SU-DHL-6 (cell line): Measurements from ENCODE around the gene LPCAT3.

Experiments used
- H2AFZ ChIP-seq: fragments of 200-600 bp; sonication (generic); 2 replicates; pipeline ENCODE4 v1.6.1; 2014; ENCODE audit warnings: low read depth, mild to moderate bottlenecking, moderate library complexity, mixed read lengths, antibody characterized with exemption, low read length; ENCODE audit not compliant: severe bottlenecking
- H3F3A ChIP-seq: fragments of 200-600 bp; shearing (Covaris generic); 2 replicates; pipeline ENCODE4 v1.6.0; 2016; ENCODE audit warnings: antibody characterized with exemption, mild to moderate bottlenecking; ENCODE audit not compliant: insufficient read depth
- H3K27ac ChIP-seq: fragments of 200-600 bp; sonication (generic); 2 replicates; pipeline ENCODE4 v1.5.1; 2016; ENCODE audit warnings: low read depth, mild to moderate bottlenecking, low read length, moderate library complexity, mixed read lengths
- H3K27me3 ChIP-seq: fragments of 200-600 bp; sonication (generic), shearing (Covaris generic); 2 replicates; pipeline ENCODE4 v1.6.0; 2014; ENCODE audit warnings: mild to moderate bottlenecking, low read length
- H3K36me3 ChIP-seq: fragments of 200-600 bp; sonication (generic); 2 replicates; pipeline ENCODE4 v1.6.1; 2014; ENCODE audit warnings: mild to moderate bottlenecking, low read length, mixed read lengths
- H3K4me2 ChIP-seq: fragments of 300-600, 200-600 bp; shearing (Covaris generic), sonication (generic); 2 replicates; pipeline ENCODE4 v1.6.0; 2014; ENCODE audit warnings: low read length, low read depth, mild to moderate bottlenecking; ENCODE audit not compliant: poor library complexity, severe bottlenecking
- H3K4me3 ChIP-seq: fragments of 200-600 bp; sonication (generic); 2 replicates; pipeline ENCODE4 v1.5.1; 2014; ENCODE audit warnings: antibody characterized with exemption, low read length, mild to moderate bottlenecking, mixed read lengths; ENCODE audit not compliant: insufficient read depth, poor library complexity, severe bottlenecking
- H3K79me2 ChIP-seq: fragments of 200-600 bp; sonication (generic); 2 replicates; pipeline ENCODE4 v1.6.1; 2014; ENCODE audit warnings: mild to moderate bottlenecking, low read length, moderate library complexity; ENCODE audit not compliant: insufficient read depth
- H3K9ac ChIP-seq: fragments of 200-600 bp; sonication (generic); 2 replicates; pipeline ENCODE4 v1.7.0; 2014; ENCODE audit warnings: mild to moderate bottlenecking, low read length
- H3K9me2 ChIP-seq: fragments of 200-600 bp; sonication (generic); replicated peaks from 2 replicates; pipeline ENCODE4 v1.6.1; 2014; ENCODE audit warnings: low read length; ENCODE audit not compliant: insufficient read depth
- H3K9me3 ChIP-seq: fragments of 200-600 bp; sonication (generic); 2 replicates; pipeline ENCODE4 v1.6.1; 2014; ENCODE audit warnings: low read length, mixed read lengths; ENCODE audit not compliant: insufficient read depth
- H4K20me1 ChIP-seq: fragments of 200-600 bp; sonication (generic); 2 replicates; pipeline ENCODE4 v1.6.1; 2014; ENCODE audit warnings: low read depth, mild to moderate bottlenecking, antibody characterized with exemption, low read length, moderate library complexity, mixed read lengths
- EZH2phosphoT487 ChIP-seq: fragments of 200-600 bp; sonication (generic), shearing (Covaris generic); conservative IDR thresholded peaks from 2 replicates; pipeline ENCODE4 v1.6.1; 2018; ENCODE audit warnings: mild to moderate bottlenecking, antibody characterized with exemption, low read length, moderate library complexity, mixed read lengths
- TF ChIP-seq, protein P1 (sequence below): fragments of 200-600 bp; sonication (generic); IDR thresholded peaks from one replicate; pipeline ENCODE4 v1.5.1; 2017; ENCODE audit warnings: antibody characterized with exemption, mild to moderate bottlenecking, low read length, moderate library complexity; ENCODE audit not compliant: insufficient read depth, poor library complexity, severe bottlenecking

LPCAT3 gene

GRCh38 chr12:6963016-6963731 is 55.1 kb downstream of the LPCAT3 start:
- Histone ChIP-seq H3K9ac (no peak overlapping the region), H3K27ac (no peak overlapping the region), H3K4me2 (no peak overlapping the region), H3K4me3 (no peak overlapping the region), H3K27me3 (no peaks in the 10 kb centered on the region), H3K79me2 (no peaks in the 10 kb centered on the region; the same call in 1 of the 2 replicates), H2AFZ (no peak overlapping the region), H3K9me3 (no peaks in the 10 kb centered on the region), H4K20me1 (no peaks in the 10 kb centered on the region), H3F3A (peaks cover 22% of the 10 kb centered on the region), H3K36me3 (no peaks in the 10 kb centered on the region; the same call in 1 of the 2 replicates), H3K9me2 (no peaks in the 10 kb centered on the region)
- TF ChIP-seq EZH2phosphoT487, result no peak

DNA sequence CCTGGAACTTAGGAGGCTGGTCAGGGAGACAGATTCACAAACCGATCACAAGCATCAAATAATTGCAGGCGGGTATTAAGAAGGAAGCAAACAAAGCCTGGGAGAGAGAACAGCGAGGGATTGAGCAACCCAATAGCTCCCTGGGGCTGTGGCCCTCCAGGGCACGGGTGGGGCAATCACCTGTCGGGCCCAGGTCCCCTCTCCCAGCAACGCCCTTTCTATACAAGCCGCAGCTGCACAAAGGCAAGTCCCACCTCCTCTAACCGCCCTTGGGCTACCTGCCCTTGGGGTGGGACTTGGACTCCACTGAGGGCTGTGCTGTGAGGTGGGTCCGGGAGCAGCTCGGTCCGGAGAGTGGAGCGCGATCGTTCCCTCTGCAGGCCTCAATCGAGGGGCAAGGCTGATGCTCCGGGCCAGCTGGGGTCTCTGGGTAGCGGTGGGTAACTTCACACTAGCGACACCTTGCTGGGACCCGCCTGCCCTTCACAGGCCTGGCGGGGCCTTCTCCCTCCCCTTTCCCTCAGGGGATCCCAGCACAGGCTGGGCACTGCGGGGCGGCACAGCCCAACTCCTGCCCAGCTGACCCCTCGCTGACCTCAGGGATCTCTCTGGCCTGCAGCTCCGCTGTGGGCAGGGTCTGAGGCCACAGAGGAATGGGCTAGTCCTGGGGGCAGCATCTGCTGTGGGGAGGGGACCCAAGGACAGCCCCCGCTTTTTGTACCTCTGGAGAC is 55.8 kb downstream of the LPCAT3 start:
- TF ChIP-seq, protein P1, sequence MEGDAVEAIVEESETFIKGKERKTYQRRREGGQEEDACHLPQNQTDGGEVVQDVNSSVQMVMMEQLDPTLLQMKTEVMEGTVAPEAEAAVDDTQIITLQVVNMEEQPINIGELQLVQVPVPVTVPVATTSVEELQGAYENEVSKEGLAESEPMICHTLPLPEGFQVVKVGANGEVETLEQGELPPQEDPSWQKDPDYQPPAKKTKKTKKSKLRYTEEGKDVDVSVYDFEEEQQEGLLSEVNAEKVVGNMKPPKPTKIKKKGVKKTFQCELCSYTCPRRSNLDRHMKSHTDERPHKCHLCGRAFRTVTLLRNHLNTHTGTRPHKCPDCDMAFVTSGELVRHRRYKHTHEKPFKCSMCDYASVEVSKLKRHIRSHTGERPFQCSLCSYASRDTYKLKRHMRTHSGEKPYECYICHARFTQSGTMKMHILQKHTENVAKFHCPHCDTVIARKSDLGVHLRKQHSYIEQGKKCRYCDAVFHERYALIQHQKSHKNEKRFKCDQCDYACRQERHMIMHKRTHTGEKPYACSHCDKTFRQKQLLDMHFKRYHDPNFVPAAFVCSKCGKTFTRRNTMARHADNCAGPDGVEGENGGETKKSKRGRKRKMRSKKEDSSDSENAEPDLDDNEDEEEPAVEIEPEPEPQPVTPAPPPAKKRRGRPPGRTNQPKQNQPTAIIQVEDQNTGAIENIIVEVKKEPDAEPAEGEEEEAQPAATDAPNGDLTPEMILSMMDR, result no peak
- Histone ChIP-seq H4K20me1 (no peaks in the 10 kb centered on the region), H3K27ac (no peak overlapping the region), H3K36me3 (no peaks in the 10 kb centered on the region), H3K9me3 (no peaks in the 10 kb centered on the region), H3F3A (peaks cover 22% of the 10 kb centered on the region), H2AFZ (no peak overlapping the region), H3K9ac (no peak overlapping the region), H3K9me2 (no peaks in the 10 kb centered on the region), H3K79me2 (no peaks in the 10 kb centered on the region), H3K4me2 (no peak overlapping the region), H3K4me3 (no peak overlapping the region), H3K27me3 (no peaks in the 10 kb centered on the region)

DNA sequence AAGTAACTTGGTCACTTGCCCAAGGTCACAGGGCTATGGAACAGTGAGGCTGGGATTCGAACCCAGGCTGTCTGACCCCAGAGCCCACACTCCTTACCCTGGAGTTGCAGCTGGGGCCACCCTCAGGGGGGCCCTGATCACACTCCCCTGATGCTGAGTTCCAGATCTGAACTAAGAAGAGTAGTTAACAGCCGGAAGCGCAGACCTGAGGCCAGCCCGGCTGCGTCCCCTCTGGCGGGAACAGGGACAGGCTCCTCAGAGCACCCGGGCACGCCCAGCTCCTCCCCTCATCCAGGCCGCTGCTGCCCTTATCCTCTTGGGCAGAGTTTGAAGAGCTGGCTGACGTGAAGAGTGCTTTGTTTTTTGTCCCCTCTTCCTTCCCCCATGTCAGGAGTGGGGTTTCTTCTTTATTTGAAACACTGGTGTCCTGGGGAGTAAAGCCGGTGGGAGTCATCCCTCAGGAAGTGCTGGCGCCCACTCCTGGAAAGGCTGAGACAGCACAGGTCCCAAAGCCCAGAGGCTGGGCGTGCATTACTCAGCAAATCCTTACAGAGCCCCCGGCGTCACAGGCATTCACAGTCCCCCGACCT is 56.5 kb downstream of the LPCAT3 start:
- no peak for TF ChIP-seq EZH2phosphoT487
- TF ChIP-seq, protein P1, result no peak
- H3K36me3 ChIP-seq, result no peaks in the 10 kb centered on the region
- peaks cover 22% of the 10 kb centered on the region for H3F3A ChIP-seq
- no peaks in the 10 kb centered on the region for H3K79me2 ChIP-seq
- H3K9me2 ChIP-seq, result no peaks in the 10 kb centered on the region
- H3K27ac ChIP-seq, result no peak overlapping the region
- no peak overlapping the region for H3K9ac ChIP-seq
- no peak overlapping the region for H2AFZ ChIP-seq
- no peak overlapping the region for H3K4me3 ChIP-seq
- H3K4me2 ChIP-seq, result no peak overlapping the region
- H3K9me3 ChIP-seq, result no peaks in the 10 kb centered on the region
- H4K20me1 ChIP-seq, result no peaks in the 10 kb centered on the region
- no peaks in the 10 kb centered on the region for H3K27me3 ChIP-seq

GRCh38 chr12:6961278-6961694 is 57.0 kb downstream of the LPCAT3 start:
- Histone ChIP-seq H3K9me2 (no peaks in the 10 kb centered on the region), H3K9me3 (no peaks in the 10 kb centered on the region), H3K79me2 (no peaks in the 10 kb centered on the region), H2AFZ (no peak overlapping the region), H3K4me3 (no peak overlapping the region), H3K27me3 (no peaks in the 10 kb centered on the region), H3K4me2 (no peak overlapping the region), H3K36me3 (no peaks in the 10 kb centered on the region), H3K9ac (no peak overlapping the region), H3F3A (peaks cover 19% of the 10 kb centered on the region), H3K27ac (no peak overlapping the region), H4K20me1 (no peaks in the 10 kb centered on the region)
- TF ChIP-seq, protein P1, result no peak
- no peak for TF ChIP-seq EZH2phosphoT487
